Stimulated activated CD8-positive, alpha-beta memory T cell treated with anti-CD3 and anti-CD28 coated beads, Interleukin-7, amount 100 ng/mL, for 48 hours (primary cell): ENCODE results near the gene ABCA3.
"Not testable (repeated sequence)": the region's sequence is repeated elsewhere in the genome, so short reads cannot be mapped to it uniquely, and the experiment has no call there.

ENCODE experiments used
- DNase-seq, 2 donors: peaks; one replicate each; pipeline ENCODE4 v3.0.0-alpha.2; 2020; ENCODE audit warnings: low read depth in 1 of 2; ENCODE audit errors: extremely low read depth in 1 of 2

Gene ABCA3

DNA sequence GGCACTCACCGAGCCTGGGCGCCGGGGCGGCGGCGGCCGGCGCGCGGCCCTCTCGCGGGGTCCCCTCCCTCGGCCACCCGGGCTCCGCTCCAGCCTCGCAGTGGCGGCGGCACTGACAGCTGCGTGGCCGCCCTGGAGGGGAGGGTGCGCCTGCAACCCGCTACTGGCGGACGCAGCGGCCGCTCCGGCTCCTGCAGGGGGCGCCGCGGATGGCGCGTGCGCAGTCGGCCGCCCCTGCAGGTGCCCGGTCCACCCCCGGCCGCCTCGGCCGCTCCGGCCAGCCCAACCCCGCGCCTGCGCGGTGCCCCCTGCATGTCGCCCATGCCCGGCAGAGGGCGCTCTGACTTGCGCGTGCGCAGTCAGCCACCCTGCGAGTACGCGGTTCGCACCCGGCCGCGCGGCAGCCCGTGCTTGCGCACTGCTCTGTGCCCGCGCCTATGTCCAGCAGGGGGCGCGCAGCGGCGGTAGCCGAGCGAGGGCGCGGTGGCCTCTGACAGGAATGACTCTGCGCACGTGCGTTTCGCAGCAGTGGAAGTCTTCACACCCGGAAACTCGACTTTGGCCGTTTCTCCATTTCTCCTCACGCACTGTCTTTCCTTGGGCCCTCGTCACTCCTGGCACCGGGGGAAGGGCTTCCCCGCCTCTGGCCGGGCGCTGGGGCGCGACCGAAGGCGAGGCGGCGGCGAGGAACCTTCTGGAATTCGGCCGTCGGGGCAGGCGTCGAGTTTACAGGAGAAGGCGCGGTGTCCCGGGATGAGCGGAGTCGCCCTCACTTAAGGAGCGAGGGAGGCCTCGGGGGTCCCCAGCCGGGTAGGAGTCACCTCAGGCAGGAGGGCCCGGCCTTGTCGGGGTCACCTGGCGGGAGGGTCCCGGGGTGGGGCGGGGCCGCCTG lies at the start of gene ABCA3:
TSS of gene ABCA3 (minus strand) at position 165 of the 892 bp plus-strand sequence. CDS start 14,262 bp downstream, outside the sequence.
- DNase-seq: peak; percentile 85 to 97

DNA sequence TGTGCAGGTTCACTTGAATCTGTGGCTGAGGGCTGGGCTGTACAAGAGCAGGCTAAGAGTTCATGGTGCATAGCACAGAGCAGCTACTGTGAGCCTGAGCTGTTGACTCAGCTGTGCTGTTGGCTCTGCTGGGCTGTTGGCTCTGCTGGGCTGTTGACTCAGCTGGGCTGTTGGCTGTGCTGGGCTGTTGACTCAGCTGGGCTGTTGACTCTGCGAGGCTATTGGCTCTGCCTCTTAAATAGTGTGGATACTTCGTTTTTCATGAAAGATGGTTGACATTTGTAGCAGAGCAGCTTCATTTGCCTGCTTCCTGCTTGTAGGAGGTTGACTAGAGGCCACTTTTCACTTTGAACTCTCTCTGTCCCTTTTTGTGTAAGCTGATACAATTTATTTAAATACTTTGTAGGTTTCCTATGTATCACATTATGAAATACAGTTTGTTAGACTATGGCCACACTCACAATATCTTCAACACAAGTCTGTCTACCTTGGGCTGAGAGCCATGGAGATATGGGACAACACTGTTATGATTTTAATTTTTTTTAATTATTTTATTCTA lies 48.4 kb upstream of the ABCA3 start:
- DNase-seq: no peak

DNA sequence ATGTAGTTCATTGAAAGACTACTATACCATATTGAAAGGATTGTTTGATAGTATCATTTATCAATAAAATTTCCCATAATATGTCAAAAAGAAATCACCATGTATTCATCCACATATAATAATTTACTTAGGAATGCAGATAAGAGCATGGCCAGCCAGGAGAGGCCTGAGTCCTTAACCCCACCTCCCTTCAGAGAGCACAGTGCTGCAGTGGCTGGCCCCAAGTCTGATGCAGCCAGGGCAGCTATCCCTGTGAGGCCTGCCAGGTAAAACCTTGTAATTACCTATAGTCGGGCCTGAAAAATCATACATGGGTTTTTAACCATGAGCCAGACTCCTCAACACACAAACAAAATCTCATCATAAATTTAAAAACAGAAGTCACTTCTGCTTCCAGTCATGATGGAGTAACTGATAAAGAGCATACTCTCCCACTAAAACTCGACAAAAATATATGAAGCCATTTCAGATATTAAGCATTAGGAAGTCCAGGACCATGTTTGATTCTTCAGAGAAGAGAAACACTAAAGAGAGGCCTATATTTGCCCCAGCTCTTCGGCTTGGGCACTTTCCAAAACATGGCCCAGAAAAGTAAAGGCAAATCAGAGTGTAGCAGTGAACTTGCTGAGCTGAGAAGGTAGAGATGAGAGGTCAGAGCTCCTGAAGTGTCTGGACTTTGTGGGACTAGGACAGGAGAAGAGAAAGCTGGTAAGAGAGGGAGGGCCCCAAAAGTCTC lies 47.8 kb upstream of the ABCA3 start:
- no peak for DNase-seq

DNA sequence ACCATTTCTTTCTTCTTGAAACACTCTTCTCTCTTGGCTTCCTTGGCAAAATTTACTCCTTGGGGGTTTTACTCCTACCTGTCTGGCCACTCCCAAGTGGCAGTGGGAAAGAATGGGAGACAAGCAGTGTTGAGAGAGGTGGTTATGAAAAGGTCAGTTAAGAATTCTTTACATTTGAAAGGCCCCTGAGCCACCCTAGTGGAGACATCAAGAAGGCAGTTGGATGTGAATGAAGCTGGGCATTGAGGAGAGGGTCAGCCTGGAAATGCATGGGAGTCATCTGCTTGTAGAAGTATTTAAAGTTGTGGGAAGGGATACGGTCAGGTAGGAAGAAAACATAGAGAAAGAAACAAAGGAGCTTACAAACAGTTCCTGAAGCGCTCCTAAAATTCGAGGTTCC lies 46.5 kb upstream of the ABCA3 start:
- no peak for DNase-seq

DNA sequence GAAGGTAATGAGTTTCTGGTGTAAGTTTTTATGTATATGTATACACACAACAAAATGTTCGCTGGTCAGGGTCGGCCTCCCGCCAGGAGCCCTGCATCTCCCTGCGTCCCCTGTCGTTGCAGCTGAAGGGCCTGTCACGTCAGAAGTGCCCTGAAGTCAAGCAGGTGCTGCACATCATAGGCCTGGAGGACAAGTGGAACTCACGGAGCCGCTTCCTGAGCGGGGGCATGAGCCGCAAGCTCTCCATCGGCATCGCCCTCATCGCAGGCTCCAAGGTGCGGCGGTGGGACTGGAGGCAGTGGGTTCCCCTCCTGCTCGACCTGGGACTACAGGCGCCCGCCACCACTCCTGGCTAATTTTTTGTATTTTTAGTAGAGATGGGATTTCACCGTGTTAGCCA lies 45.5 kb upstream of the ABCA3 start:
- DNase-seq: not testable (repeated sequence)

DNA sequence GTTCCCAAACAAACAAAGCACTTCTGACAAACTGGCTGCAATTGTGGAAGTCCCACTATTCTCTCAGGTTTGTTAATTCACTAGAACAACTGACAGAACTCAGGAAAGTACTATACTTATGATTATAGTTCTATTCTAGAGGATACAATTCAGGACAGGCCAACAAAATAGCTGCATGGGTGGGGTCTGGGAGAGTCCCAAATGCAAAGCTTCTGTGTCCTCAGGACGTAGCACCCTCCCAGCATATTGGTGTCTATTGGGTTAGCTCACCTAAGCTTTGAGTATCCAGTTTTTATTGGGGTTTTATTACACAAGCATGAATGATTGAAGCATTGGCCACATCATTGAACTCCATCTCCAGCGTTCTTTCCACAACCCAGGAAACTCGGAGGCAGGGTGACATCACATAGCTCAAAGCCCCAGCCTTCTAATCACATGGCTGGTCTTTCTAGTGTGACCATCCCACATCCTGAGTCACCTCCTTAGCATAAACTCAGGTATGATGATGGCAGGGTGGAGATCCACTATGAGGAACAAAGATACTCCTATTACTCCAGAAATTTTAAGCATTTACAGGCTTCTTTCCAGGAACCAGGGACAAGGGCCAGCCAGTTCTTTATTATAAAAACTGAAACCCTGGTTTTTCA lies 44.8 kb upstream of the ABCA3 start:
- DNase-seq: no peak

DNA sequence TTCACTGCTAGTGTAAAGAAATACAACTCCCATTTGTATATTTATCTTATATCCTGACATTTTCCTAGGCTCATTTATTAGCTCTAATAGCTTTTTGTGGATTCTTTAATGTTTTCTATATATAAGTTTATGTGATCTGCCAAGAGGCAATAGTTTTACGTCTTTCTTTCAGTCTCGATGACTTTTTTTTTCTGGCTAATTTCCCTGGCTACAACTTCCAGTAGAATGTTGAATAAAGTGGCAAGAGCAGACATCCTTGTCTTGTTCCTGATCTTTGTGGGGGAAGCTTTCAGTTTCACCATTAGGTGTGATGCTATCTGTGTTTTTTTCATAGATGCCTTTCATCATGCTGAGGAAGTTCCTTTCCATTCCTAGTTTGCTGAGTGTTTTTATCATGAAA lies 43.9 kb upstream of the ABCA3 start:
- no peak for DNase-seq

DNA sequence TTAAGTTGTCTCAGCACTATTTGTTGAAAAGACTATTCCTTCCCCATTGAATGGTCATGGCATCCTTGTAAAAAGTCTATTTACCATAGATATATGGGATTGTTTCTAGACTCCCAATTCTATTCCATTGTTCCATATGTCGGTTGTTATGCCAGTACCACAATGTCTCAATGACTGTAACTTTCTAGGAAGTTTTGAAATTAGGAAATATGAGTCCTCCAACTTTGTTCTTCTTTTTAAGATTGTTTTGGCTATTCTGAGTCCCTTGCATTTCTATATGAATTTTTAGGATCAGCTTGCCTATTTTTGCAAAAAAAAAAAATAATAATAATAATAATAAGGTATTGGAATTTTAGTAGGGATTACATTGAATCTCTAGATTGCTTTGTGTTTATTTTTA lies 43.0 kb upstream of the ABCA3 start:
- DNase-seq: no peak

DNA sequence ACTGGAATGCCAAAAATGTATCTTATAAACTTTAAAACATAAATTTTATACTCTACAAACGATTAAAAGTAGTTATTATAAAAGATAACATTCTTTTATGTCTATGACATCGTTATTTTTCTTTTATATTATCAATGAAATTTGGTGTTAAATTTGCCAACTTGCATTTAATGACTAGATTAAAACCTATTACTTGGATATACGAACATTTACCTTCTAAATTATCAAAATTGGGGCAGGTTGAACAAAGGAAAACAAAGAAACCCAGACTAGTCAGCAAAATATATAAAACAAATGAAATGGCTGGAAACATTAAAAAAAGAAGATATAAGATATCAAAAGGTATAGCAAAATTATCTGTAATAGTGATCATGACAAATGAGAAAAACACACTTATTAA lies 34.1 kb upstream of the ABCA3 start:
- no peak for DNase-seq

DNA sequence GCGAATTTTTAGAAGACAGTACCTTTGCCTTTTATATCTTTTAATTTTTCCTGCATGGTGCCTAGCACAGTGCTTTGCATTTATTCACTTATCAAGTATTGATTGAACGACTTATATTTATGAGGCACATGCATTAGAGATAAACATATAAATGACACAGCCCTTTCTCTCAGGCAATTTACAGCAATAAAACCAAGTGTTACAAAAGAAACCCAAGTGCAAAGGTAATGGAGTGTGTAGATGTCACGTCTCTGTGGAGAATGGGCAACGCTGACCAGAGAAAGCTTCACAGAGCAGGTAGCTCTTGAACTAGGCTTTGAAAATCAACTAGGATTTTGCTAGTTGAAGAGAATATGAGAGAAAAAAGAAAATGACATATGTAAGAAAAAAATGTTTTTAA lies 32.6 kb upstream of the ABCA3 start:
- DNase-seq: no peak

DNA sequence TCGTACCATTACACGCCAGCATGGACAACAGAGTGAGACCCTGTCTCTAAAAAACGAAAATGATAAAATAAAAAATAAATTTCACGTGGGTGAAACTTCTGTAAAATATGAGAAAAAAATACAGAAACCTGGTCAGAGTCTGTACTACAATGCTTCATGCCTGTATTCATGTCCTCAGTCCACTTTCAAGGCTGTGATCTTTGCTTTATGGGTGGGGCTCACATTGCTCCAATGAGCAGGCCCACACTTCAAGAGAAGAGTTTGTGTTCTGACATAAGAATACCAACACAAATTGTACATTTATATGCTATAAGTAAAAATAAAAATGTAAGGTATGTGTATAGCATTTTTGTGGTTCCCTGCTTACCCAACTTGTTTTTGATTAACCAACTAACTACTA lies 32.2 kb upstream of the ABCA3 start:
- DNase-seq: no peak

DNA sequence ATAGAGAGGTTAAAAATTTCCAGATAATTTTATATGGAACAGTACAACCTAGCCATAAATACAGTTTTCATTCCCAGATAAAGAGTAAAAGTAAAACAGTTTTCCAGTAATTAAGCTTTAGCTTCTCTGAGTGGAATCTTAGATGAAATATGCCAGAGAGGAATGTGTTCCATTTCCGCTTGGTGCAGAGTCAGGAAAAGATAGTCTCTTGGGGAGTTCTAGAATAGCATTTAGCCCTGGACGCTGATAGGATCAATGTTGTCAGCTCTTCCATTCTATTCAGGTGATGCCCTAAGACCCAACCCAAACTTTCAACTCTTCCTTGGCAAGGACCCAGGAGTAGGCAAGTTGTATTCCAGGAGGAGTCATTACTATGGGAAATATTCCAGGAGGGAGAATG lies 30.9 kb upstream of the ABCA3 start:
- DNase-seq: no peak

DNA sequence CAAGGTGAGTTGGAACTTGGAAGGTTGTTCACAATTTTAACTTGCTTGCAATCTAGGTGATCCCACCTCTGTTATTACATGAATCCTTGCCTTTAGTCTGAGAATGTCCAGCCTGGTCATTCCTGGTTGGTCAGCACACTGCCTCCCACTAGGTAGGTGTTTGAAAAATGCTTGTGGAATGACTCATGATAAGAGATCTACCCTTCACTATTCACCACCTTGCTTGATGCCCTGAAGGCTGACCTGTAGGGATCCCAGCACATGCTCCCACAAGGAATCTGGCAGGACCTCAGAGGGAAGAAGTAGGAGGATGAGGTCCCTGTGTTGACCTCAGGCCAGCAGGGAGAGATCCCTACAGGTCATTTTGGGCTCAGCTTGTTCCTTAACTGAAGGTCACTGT lies 30.2 kb upstream of the ABCA3 start:
- DNase-seq: no peak

DNA sequence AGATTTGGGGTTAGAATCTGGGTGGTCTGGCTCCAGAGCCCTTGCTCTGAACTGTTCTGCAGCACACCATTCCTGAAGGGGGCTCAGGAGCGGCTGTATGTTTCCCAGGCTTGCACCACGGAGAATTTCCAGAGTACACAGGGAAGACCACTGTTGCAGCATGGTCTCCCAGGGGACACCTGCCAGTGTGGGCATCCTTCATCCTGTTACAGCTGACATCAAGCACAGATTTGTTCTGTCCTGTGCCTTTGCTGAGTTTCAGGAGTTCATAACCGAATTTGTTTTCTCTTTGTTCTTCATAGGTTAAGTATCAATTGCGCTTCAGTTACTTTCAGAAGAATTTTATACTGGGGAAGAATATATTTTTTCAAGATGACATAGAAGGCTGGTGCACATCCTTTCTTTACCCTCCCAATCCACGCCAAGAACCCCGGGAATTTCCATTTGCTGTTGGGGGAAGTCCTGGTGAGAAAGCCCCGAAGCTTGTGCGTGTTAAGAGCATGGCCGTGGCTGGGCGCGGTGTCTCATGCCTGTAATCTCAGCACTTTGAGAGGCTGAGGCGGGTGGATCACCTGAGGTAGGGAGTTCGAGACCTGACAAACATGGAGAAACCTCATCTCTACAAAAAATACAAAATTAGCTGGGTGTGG lies 26.3 kb upstream of the ABCA3 start:
- DNase-seq: no peak

DNA sequence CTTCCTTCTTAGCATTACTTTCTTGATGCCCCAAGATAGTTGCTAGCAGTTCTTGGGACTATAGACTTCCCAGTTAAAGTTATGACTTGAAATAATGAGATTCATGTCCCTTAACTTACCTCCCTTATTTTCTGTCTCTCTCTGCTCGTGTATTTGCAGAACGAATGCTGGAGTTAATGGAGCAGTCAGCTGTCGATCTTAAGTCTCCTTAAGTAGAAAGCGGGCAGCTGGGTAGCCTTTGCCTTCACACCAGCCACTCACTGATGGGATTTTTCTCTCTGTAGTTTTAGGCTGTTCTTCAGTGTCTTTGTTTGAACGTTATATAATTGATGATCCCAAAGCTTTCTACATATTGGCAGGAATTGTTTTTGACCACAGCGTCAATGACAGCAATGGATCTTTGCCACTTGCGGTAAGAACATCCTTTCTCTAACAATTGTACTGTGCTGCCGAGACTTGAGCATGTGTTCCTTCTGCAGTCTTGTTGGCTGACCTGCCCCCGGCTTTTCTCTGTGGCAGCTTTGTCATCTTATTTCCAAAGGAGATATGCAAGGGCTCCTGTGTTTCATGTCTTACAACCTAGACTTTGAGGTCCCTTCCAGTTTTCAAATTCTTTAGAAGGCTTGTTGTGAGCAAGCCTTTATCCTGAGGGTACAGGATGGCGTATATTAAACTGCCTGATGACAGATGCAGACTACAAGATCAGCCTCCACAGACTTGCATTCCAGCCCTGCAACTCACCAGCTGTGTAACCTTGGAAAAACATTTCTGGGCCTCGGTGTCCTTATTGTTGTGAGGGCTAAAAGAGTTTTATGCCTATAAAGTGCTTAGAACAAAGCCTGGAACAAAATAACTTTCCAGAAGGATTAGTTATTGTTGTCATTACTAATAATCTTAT lies 25.1 kb upstream of the ABCA3 start:
- no peak for DNase-seq

DNA sequence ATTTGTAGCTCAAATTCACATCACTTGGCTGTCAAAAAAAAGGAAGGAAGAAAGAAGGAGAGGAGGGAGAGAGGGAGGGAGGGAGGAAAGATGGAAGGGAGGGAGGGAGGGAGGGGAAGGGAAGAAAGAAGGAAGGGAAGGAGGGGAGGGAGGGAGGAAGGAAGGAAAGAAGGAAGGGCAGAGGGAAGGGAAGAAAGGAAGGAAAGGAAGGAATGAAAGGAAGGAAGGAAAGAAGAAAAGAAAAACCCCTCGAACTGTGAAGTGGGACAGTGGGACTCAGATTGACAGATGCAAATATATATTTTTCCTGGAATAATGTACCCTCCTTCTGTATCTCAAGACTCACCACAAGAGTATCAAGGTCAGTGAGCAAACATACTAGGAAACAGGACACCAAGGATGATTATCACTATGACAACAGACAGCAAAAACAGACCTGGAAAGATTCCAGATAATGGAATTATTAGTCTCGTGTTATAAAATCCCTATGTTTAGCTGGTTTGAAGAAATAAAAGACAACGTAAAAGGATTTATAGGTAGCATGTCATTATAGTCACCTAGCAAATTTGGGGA lies 24.2 kb upstream of the ABCA3 start:
- DNase-seq: no peak

DNA sequence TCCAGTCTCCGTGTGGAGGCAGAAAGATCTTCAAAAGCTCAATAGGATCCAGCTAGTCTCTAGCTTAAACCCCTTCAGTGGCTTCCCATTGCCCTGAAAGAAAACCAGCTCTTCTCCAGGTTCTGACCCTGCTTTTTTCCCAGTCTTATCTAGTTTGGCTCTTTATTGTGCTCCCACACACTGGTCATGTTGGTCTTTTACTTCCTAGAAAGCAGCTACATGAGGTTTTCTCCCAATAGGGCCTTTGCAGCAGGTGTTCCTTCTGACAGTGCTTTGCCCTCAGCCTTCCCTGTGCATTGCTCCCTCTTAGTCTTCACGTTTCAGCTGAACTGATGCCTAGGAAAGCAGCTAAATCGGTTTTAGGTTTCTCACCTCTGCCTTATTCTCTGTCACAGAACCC lies 21.7 kb upstream of the ABCA3 start:
- no peak for DNase-seq

DNA sequence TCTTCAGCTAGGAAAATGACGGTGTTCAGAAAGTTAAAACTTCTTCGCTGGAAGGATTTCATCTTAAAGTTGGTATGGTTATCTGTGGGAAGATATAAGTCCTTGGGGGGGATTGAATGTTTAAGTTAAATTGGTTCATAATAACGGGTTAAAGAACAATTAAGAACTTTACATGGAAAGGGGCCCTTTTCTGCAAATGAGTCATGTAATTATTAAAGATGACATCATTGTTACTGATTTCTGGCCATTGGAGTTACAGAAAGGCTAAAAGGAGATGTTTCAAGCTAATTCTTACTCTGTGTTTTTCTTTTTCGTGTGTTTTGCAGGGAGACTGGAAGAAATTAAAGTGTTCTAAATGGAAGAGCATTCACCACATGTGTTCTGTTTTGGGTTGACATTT lies 20.6 kb upstream of the ABCA3 start:
- no peak for DNase-seq

DNA sequence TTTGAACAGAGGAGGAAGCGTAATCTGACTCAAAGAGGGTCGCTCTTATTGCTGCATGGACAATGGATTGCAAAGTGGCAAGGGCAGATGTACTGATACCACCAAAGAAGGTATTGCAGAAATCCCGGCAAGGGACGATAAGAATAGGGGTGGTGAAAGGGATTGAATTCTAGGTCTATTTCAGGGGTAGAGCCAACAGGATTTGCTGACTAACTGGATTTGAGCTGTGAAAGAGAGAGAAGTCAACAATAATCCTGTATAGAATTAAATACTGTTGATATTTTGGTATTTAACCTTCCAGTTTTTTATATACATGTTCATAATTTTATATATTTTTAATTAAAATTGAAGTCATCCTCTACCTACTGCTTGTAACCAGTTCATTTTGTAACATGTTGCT lies 19.4 kb upstream of the ABCA3 start:
- no peak for DNase-seq

DNA sequence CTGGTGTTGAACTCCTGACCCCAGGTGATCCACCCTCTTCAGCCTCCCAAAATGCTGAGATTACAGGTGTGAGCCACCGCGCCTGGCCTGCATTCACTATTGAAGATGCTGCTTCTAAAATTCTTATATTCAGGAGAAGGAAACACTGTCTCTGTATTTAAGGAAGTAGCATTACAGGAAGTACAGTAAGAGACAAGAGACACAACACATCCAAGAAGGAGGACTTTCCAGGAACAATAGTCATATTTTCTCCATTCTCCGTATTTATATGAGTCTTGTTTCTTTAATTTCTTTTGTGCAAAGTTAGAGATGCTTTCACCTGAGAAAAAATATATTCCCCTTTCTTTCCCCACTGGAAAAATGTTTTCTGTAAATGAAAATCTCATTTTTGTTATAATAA lies 18.3 kb upstream of the ABCA3 start:
- no peak for DNase-seq
